ENCODE measurements around the gene DLX6.
A peak's percentile ranks its signal among the peaks of the same experiment; 100 is the strongest.
"Not testable (repeated sequence)": the region's sequence is repeated elsewhere in the genome, so short reads cannot be mapped to it uniquely, and the experiment has no call there.

DLX6 gene

DNA sequence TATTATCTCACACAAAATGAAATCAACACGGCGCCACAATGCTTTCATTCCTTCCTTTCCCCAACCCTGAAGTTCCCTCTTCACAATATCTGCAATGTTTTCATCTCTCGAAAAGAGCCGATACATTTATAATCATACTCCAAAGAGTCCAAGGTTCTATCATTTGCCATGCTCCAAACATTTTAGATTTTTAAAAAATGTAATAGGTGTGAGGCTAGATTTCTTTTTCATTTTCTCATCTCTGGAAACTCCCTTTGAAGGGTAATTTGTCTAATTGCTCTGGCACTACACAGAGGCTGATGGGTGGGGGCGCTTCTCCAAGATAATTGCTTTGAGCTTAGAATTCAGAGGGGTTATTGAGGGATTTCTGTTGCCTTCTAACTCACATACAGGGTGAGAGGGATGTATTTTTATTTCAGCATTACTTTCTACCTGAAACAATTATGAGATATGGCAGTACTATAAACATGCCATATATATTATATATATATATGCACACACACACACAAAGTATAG, 14.4 kb downstream of the DLX6 start:
- Mint-ChIP-seq H3K4me3 (no peak overlapping the region), H3K27ac (no peak overlapping the region), H3K4me1 (ENCODE audit: low read depth) (peaks cover 16% of the 10 kb centered on the region), H3K9me3 (no peaks in the 10 kb centered on the region), H3K36me3 (ENCODE audit: low read depth) (peaks cover 10% of the 10 kb centered on the region), H3K27me3 (ENCODE audit: low read depth) (peaks cover 96% of the 10 kb centered on the region)
- no peak for DNase-seq (ENCODE audit: low spot score)

DNA sequence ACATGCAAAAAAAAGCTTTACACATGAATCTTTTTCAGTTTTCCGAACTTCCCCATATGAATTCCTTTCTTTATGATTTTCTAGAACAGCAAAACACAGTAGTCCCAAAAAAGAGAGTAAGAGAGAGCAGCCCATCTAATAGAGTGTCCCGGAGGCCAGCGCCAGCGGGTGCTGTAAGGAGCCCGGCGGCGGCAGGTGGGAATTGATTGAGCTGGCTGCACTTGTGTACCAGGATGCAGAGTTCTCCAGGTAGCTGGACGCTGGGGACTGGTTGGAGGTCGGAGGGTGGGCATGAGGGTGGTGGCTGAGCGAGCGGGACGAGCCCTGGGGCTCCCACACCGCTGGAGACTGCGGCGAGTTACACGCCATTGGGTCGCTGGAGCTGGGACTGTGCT, 15.2 kb downstream of the DLX6 start:
- Mint-ChIP-seq H3K9me3 (no peaks in the 10 kb centered on the region), H3K27ac (peak overlapping the region; percentile 47), H3K27me3 (ENCODE audit: low read depth) (peaks cover 96% of the 10 kb centered on the region), H3K4me1 (ENCODE audit: low read depth) (peaks cover 16% of the 10 kb centered on the region), H3K4me3 (no peak overlapping the region), H3K36me3 (ENCODE audit: low read depth) (peaks cover 10% of the 10 kb centered on the region)
- DNase-seq (ENCODE audit: low spot score): no peak

DNA sequence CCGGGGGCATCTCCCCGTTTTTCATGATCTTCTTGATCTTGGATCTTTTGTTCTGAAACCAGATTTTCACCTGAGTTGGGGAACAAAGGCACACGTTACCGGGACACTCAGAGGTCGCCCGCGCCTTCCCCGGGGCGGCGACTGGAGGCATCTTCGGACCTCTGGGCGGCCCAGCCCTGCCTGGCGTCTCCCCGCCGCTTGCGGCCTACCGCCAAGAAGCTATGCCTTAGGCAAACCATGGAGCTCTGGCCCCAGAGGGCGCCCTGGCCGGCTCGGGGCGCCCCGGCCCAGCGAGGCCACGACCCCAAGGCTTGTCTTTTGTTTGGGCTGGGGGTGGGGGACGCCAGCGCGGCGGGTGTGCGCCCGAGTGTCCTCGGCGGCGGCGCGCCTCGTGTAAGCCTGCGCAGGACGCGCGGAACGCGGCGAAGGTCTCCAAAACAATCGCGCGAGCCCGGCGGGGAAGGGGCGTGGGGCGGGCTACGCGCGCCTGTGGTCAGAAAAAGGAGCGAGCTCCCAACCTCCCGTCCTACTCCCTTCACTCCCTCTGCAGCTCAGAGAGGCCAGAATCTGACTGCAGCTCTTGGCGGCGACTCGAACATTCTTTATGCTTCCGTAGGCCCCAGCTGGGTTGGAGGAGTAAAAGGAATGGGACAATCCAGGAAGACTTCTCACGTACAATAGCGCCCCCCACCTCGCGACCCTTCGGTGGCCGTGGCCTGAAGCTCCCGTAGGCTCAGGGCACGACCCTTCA, 15.8 kb downstream of the DLX6 start:
- peaks cover 22% of the 10 kb centered on the region for H3K4me1 Mint-ChIP-seq (ENCODE audit: low read depth)
- no peak overlapping the region for H3K4me3 Mint-ChIP-seq
- no peaks in the 10 kb centered on the region for H3K9me3 Mint-ChIP-seq
- H3K27me3 Mint-ChIP-seq (ENCODE audit: low read depth): peaks cover 96% of the 10 kb centered on the region
- H3K36me3 Mint-ChIP-seq (ENCODE audit: low read depth): peaks cover 12% of the 10 kb centered on the region
- no peak overlapping the region for H3K27ac Mint-ChIP-seq
- no peak for DNase-seq (ENCODE audit: low spot score)

DNA sequence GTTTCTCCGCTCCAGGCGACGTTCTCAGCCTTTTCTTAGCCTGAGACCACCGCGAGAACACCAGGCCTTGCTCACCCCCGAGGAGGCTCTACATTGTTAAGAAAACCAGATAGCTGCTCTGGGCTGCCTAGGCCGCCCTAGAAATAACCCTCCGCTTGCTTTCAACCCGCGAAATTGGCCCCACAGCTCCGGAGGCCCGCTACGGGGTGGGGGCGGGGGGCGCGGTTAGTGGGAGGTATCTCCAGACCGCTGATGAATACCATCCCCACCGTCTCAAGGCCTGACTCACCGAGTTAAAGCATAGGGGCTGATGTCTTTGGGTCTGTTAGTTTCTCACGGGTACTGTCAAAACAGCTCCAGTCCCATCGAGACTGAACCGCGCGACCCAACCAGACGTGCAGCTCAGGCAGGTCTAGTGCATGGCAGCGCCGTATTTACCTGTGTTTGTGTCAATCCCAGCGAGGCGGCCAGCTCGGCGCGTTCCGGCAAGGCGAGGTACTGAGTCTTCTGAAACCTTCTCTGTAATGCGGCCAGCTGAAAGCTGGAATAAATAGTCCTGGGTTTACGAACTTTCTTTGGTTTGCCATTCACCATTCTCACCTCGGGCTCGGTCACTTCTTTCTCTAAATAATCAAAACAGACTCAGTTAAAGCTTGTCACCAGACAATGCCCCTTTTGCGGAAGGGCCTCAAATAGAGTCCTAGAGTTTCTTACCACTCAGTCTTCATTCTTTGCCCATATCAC, 16.6 kb downstream of the DLX6 start:
- Mint-ChIP-seq H3K9me3 (no peaks in the 10 kb centered on the region), H3K27me3 (ENCODE audit: low read depth) (peaks cover 96% of the 10 kb centered on the region), H3K36me3 (ENCODE audit: low read depth) (peaks cover 12% of the 10 kb centered on the region), H3K4me3 (peak overlapping the region; percentile 7), H3K4me1 (ENCODE audit: low read depth) (peaks cover 23% of the 10 kb centered on the region), H3K27ac (no peak overlapping the region)
- no peak for DNase-seq (ENCODE audit: low spot score)

DNA sequence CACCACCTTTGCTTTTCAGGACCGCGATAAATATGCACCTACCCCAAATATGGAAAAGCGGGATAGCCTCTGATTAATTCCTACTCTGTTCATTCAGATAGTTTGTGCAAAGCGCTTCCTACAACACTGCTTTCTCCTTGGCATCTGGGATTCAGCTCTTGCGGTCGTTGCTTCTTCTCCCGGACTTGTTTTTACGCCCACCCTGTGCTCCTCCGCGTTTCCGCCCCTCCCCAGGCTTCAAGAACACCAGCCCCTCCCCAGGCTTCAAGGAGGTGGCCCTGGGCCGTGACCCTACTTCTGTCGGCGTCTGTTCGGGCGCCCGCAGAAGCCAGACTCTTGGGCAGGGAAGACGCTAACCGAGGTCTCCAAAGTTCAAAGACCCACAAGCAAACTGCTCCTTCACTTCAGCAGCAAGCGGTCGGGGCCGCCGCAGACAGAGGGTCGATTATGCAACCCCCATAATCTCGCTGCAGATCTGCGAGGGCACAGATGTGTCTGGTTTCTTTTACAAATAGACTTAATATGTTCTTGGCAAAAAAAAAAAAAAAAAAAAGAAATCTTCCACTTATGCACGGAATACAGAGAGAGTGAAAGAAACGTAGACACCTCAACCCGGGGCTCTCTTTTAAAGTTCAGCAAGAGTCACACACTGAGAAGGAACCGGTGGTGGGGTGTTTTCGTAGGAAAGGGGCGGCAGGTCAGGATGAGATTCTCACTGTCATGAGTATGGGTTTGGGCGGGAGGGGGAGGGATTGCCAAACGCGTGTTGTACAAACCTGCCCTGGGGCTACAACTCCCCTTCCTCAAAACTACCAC, 17.3 kb downstream of the DLX6 start:
- H3K9me3 Mint-ChIP-seq: no peaks in the 10 kb centered on the region
- peaks cover 30% of the 10 kb centered on the region for H3K4me1 Mint-ChIP-seq (ENCODE audit: low read depth)
- peak overlapping the region; percentile 49 for H3K27ac Mint-ChIP-seq
- peaks cover 96% of the 10 kb centered on the region for H3K27me3 Mint-ChIP-seq (ENCODE audit: low read depth)
- peaks cover 10% of the 10 kb centered on the region for H3K36me3 Mint-ChIP-seq (ENCODE audit: low read depth)
- H3K4me3 Mint-ChIP-seq: peak overlapping the region; percentile 7
- DNase-seq (ENCODE audit: low spot score): no peak

- Mint-ChIP-seq H3K27ac (peak within 1 kb of the TSS; percentile 23), H3K9me3 (no peaks in the 10 kb centered on the region), H3K4me3 (peak within 1 kb of the TSS; percentile 21)
Observed at GRCh38 chr7:97024209-97025129, 19.1 kb downstream of the DLX6 start, which contains the start of gene DLX5. Gene DLX5 (minus strand): TSS chr7:97024831. CDS start chr7:97024623, 208 bp downstream.

DNA sequence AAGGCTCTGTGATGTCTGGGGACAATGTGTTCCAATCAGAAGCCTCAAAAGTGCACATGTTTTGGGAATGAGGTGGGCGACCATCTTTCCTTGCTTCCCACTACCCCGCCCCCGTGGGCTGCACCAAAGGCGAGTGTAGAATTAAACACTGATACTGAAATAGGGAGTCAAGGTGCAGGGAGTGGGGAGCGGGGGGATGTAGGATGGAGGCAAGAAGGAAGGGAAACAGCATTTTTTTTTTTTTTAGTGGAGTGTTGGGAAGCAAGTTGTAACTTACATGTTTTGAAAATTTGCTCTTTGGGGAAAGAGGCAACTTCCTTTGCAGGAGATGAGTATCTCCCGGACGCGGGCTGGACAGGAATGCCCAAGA, 19.8 kb downstream of the DLX6 start:
- Mint-ChIP-seq H3K4me1 (ENCODE audit: low read depth) (peaks cover 32% of the 10 kb centered on the region), H3K36me3 (ENCODE audit: low read depth) (peaks cover 10% of the 10 kb centered on the region), H3K4me3 (no peak overlapping the region), H3K27me3 (ENCODE audit: low read depth) (peaks cover 79% of the 10 kb centered on the region), H3K27ac (no peak overlapping the region), H3K9me3 (no peaks in the 10 kb centered on the region)
- no peak for DNase-seq (ENCODE audit: low spot score)

More at GRCh38 chr7:97024209-97025129, 19.1 kb downstream of the DLX6 start, which contains the start of gene DLX5:
- Mint-ChIP-seq H3K4me1 (ENCODE audit: low read depth) (peaks cover 32% of the 10 kb centered on the region), H3K27me3 (ENCODE audit: low read depth) (peaks cover 85% of the 10 kb centered on the region), H3K36me3 (ENCODE audit: low read depth) (peaks cover 10% of the 10 kb centered on the region)
- no peak for DNase-seq (ENCODE audit: low spot score)

DNA sequence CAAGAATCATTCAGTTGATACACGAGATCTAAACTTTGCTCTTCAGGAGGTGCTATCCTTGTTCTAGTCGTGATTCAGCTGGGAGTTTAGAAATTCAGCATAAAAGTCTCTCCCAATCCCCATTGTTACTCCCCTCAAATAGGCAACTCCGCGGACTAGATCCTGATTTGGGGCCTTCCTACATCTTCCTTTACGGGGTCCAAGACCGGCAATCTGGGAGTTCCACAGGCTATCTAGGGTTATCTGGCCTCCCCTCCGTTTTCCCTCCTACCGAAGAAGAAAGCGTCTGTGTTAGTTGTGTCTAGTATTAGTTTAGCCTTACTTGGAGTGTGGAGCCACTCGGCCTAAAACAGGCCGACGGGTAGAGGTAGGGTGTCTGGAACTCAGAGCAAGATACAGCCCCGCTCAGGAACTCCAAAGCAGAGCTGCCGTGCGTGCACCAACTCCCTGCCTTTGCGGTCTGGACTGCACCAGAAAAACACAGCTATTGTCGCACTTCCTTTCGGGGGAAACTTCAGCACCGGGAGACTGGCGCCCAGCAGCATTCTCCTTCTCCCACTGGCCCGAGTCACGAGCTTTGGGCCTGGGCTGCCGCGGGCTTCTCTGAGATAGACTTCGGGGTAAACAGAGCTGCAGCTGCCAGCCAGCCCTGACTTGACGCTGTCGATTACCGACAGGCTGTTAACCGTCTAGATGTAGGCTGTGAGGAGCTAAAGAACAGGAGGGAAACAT, 20.8 kb downstream of the DLX6 start:
- Mint-ChIP-seq H3K4me3 (peak overlapping the region; percentile 39), H3K36me3 (ENCODE audit: low read depth) (peaks cover 10% of the 10 kb centered on the region), H3K4me1 (ENCODE audit: low read depth) (peaks cover 29% of the 10 kb centered on the region), H3K27ac (no peak overlapping the region), H3K27me3 (ENCODE audit: low read depth) (peaks cover 75% of the 10 kb centered on the region), H3K9me3 (no peaks in the 10 kb centered on the region)
- no peak for DNase-seq (ENCODE audit: low spot score)

DNA sequence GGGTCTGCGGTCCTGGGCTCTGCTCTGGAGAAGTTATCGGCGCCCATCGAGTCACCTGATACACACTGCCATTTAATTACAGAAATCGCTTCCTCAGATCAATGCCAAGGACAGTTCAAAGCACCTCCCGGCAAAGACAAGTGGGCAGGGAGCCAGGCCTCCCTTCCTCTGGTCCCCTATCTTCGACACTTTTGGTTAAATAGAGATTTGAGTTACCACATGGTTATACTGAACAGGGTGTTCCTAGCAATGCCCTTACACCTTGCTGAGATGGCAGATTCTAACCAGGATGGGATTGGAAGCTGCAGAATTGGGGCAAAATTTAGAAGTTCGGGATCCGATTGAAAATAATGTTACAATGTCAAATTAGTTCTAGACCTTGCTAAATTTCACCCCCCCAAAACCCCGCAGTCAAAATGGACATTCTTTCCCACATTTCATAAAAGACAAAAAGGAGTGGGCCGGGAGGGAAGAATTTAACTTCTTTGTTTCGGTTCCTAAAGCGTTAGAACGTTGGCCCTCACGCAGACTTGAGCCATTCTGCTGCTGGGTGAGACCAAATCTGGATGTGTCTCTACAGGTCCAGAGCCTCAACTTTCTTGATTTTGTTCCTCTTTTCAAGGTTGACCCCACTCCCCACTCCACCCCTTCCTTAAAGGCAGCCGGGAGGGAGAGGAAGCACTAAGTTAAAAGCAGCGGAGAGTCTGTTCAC, 21.5 kb downstream of the DLX6 start:
- no peak for DNase-seq (ENCODE audit: low spot score)
- peaks cover 74% of the 10 kb centered on the region for H3K27me3 Mint-ChIP-seq (ENCODE audit: low read depth)
- H3K27ac Mint-ChIP-seq: no peak overlapping the region
- no peaks in the 10 kb centered on the region for H3K9me3 Mint-ChIP-seq
- peak overlapping the region; percentile 61 for H3K4me3 Mint-ChIP-seq
- peaks cover 29% of the 10 kb centered on the region for H3K4me1 Mint-ChIP-seq (ENCODE audit: low read depth)
- peaks cover 10% of the 10 kb centered on the region for H3K36me3 Mint-ChIP-seq (ENCODE audit: low read depth)

- H3K4me1 Mint-ChIP-seq (ENCODE audit: low read depth): peaks cover 24% of the 10 kb centered on the region
- DNase-seq (ENCODE audit: low spot score): peak; percentile 42
- no peak overlapping the region for H3K27ac Mint-ChIP-seq
- H3K27me3 Mint-ChIP-seq (ENCODE audit: low read depth): peaks cover 66% of the 10 kb centered on the region
- H3K4me3 Mint-ChIP-seq: peak overlapping the region; percentile 67
- H3K9me3 Mint-ChIP-seq: no peaks in the 10 kb centered on the region
- H3K36me3 Mint-ChIP-seq (ENCODE audit: low read depth): peaks cover 5% of the 10 kb centered on the region
Observed at GRCh38 chr7:97027427-97028234, 22.3 kb downstream of the DLX6 start.

DNA sequence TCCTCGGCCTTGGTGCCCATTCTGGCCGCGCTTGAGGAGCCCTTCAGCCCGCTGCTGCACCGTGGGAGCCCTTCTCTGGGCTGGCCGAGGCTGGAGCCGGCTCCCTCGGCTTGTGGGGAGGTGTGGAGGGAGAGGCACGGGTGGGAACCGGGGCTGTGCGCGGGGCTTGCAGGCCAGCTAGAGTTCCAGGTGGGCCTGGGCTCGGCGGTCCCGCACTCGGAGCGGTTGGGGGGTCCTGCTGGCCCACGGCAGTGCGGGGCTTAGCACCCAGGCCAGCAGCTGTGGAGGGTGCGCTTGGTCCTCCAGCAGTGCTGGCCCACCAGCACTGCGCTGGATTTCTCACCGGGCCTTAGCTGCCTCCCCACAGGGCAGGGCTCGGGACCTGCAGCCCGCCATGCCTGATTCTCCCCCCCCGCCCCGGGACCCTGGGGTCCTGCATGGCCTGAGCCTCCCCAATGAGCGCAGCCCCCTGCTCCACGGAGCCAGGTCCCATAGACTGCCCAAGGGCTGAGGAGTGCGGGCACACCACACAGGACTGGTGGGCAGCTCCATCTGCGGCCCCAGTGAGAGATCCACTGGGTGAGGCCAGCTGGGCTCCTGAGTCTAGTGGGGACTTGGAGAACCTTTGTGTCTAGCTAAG, 29.0 kb downstream of the DLX6 start:
- not testable (repeated sequence) for H3K36me3 Mint-ChIP-seq (ENCODE audit: low read depth); DNase-seq (ENCODE audit: low spot score); H3K27ac Mint-ChIP-seq; H3K9me3 Mint-ChIP-seq; H3K4me3 Mint-ChIP-seq; H3K4me1 Mint-ChIP-seq (ENCODE audit: low read depth)
- H3K27me3 Mint-ChIP-seq (ENCODE audit: low read depth): peaks cover 16% of the 10 kb centered on the region
